ENCODE results near the gene OAS3.

OAS3 gene, protein sequence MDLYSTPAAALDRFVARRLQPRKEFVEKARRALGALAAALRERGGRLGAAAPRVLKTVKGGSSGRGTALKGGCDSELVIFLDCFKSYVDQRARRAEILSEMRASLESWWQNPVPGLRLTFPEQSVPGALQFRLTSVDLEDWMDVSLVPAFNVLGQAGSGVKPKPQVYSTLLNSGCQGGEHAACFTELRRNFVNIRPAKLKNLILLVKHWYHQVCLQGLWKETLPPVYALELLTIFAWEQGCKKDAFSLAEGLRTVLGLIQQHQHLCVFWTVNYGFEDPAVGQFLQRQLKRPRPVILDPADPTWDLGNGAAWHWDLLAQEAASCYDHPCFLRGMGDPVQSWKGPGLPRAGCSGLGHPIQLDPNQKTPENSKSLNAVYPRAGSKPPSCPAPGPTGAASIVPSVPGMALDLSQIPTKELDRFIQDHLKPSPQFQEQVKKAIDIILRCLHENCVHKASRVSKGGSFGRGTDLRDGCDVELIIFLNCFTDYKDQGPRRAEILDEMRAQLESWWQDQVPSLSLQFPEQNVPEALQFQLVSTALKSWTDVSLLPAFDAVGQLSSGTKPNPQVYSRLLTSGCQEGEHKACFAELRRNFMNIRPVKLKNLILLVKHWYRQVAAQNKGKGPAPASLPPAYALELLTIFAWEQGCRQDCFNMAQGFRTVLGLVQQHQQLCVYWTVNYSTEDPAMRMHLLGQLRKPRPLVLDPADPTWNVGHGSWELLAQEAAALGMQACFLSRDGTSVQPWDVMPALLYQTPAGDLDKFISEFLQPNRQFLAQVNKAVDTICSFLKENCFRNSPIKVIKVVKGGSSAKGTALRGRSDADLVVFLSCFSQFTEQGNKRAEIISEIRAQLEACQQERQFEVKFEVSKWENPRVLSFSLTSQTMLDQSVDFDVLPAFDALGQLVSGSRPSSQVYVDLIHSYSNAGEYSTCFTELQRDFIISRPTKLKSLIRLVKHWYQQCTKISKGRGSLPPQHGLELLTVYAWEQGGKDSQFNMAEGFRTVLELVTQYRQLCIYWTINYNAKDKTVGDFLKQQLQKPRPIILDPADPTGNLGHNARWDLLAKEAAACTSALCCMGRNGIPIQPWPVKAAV

DNA sequence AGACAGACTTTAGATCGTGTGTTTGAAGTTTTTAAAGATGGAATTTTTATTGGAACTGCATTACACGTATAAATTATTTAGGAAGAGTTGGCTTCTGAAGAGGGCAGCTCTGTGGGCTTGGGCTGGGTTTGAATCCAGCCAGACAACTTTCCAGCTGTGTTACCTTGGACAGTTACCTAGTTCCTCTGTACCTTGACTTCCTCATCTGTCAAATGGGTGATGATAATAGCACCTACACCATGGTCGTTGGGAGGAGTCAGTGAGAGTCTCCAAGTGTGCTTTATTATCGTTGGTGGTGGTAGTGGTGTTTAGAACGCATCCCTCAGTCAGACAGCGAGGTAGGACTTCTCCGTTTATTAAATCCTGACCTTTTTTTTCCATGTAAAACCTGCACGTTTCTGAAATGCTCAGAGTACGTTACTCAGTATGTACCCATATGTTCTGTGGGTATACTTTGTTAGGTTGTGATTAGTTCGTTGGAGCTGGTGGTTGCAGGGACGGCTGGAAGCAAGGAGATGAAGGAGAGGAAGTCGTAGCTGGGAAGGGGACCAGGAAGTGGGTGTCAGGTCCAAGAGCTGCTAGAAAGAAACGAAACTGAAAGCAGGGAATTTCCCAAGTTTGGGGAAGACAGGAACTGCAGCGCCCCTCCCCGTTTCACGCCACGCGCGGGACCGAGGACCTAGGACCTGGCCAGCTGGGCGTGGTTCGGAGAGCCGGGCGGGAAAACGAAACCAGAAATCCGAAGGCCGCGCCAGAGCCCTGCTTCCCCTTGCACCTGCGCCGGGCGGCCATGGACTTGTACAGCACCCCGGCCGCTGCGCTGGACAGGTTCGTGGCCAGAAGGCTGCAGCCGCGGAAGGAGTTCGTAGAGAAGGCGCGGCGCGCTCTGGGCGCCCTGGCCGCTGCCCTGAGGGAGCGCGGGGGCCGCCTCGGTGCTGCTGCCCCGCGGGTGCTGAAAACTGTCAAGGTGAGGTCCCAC lies at the start of gene OAS3:
OAS3 (plus strand) TSS at position 734 of the 979 bp plus-strand sequence; CDS start at position 791, 57 bp downstream.
- peaks cover 0 to 4% of the 10 kb centered on the region in 2 donors for H3K36me3 ChIP-seq (ENCODE audit: control insufficient read depth in 2 of 2, insufficient read depth in 2 of 2, low read length in 2 of 2)
- H3K27me3 ChIP-seq (ENCODE audit: control insufficient read depth in 2 of 2, insufficient read depth in 2 of 2, low read length in 2 of 2) = no peaks in the 10 kb centered on the region
- H3K9ac ChIP-seq (ENCODE audit: low read depth in 1 of 2, low read length in 2 of 2) = peak within 1 kb of the TSS; percentile 77 to 85
- H3K4me3 ChIP-seq (ENCODE audit: low read length in 2 of 2) = peak within 1 kb of the TSS; percentile 81 to 89
- H3K4me1 ChIP-seq (ENCODE audit: control insufficient read depth in 2 of 2, insufficient read depth in 2 of 2, low read length in 2 of 2) = peaks cover 13 to 16% of the 10 kb centered on the region in 2 donors
- peak within 1 kb of the TSS; percentile 68 to 79 for H3K27ac ChIP-seq (ENCODE audit: low read depth in 2 of 2, low read length in 2 of 2)
- H3K9me3 ChIP-seq (ENCODE audit: control insufficient read depth in 2 of 2, low read length in 2 of 2) = no peaks in the 10 kb centered on the region

DNA sequence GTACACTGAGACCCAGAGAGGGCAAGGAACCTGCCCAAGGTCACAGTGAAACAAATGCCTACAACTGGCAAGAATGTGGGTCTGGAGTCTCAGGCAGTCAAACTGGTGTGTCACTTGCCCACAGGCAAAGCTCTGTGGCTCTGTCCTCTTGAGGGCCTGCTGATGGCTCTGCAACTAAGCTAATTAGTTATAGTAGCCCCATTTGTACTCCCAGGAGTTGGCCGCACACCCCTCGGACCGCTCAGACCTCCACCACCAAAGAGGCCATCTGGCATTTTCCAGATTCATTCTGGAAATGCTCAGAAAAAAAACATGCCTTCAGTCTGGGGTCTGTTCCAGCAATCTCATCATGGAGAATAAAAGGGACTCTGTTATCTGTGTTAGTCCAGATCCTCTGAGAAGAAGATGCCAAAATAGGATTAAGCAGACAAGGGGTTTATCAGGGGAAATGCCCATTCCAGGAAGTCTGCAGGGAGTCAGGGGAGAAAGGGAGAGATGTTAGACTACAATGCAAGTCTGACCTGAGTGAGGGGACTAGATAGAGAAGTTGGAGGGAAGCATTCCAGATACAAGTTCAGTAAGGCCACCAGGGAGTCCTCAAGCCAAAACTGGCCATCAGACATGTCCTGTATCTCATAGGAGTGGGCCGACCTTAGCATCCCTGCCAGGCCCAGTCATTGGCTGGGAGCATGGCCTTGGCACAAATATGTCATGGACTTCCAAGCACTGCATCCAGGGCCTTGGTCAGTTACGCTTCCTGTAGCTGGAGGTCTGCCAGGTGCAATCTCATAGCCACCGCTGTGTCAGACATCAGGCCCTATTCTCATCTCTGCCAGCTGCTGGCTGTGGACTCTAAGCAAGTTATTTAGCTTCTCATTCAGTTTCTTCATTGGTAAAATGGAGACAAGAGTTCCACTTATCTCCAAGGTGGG lies 46.9 kb upstream of the OAS3 start:
- no peak overlapping the region for H3K4me3 ChIP-seq (ENCODE audit: low read length in 2 of 2)
- no peaks in the 10 kb centered on the region for H3K27me3 ChIP-seq (ENCODE audit: control insufficient read depth in 2 of 2, insufficient read depth in 2 of 2, low read length in 2 of 2)
- H3K27ac ChIP-seq (ENCODE audit: low read depth in 2 of 2, low read length in 2 of 2) = no peak overlapping the region
- no peaks in the 10 kb centered on the region for H3K9me3 ChIP-seq (ENCODE audit: control insufficient read depth in 2 of 2, low read length in 2 of 2)
- no peaks in the 10 kb centered on the region for H3K4me1 ChIP-seq (ENCODE audit: control insufficient read depth in 2 of 2, insufficient read depth in 2 of 2, low read length in 2 of 2)
- H3K36me3 ChIP-seq (ENCODE audit: control insufficient read depth in 2 of 2, insufficient read depth in 2 of 2, low read length in 2 of 2) = no peaks in the 10 kb centered on the region
- no peak overlapping the region for H3K9ac ChIP-seq (ENCODE audit: low read depth in 1 of 2, low read length in 2 of 2)

DNA sequence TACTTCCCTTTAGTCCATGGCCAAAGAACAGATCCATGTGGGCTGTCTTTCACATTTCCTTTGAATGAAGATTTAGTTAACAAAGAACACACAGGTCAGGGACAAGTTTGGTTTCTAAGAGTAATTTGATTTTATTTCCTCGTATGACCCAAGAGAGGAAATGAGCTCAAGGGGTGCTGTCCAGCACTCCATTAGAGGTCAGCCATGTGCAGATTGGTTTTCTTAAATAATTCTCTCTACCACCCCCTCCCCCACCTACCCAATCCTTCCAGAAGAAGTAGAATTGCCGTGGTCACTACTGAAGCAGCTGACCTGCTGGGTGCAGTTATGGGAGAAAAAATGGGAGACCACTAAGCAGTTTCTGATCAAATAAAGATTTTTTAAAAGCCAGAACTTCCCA lies 45.4 kb upstream of the OAS3 start:
- no peak overlapping the region for H3K27ac ChIP-seq (ENCODE audit: low read depth in 2 of 2, low read length in 2 of 2)
- no peaks in the 10 kb centered on the region for H3K4me1 ChIP-seq (ENCODE audit: control insufficient read depth in 2 of 2, insufficient read depth in 2 of 2, low read length in 2 of 2)
- H3K36me3 ChIP-seq (ENCODE audit: control insufficient read depth in 2 of 2, insufficient read depth in 2 of 2, low read length in 2 of 2) = no peaks in the 10 kb centered on the region
- no peaks in the 10 kb centered on the region for H3K9me3 ChIP-seq (ENCODE audit: control insufficient read depth in 2 of 2, low read length in 2 of 2)
- no peak overlapping the region for H3K9ac ChIP-seq (ENCODE audit: low read depth in 1 of 2, low read length in 2 of 2)
- H3K27me3 ChIP-seq (ENCODE audit: control insufficient read depth in 2 of 2, insufficient read depth in 2 of 2, low read length in 2 of 2) = no peaks in the 10 kb centered on the region
- H3K4me3 ChIP-seq (ENCODE audit: low read length in 2 of 2) = no peak overlapping the region

DNA sequence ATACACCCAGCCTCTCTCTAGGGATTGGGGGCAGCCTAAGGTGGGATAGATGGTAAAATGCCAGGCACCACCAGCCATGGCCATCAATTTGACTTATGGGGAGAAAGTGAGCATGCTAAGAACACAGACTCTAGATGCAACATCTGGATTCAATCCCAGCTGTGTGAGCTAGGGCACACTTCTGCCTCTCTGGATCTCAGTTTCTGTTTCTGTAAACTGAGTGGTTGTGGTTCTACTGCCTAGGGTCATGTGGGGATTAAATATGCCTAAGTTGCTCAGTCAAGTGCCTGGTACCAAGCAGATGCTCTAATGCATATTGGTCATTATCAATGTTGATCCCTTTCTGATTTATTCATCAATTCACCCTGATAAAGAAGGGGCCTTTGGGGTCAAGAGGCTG lies 44.1 kb upstream of the OAS3 start:
- no peak overlapping the region for H3K27ac ChIP-seq (ENCODE audit: low read depth in 2 of 2, low read length in 2 of 2)
- no peaks in the 10 kb centered on the region for H3K9me3 ChIP-seq (ENCODE audit: control insufficient read depth in 2 of 2, low read length in 2 of 2)
- no peaks in the 10 kb centered on the region for H3K27me3 ChIP-seq (ENCODE audit: control insufficient read depth in 2 of 2, insufficient read depth in 2 of 2, low read length in 2 of 2)
- H3K9ac ChIP-seq (ENCODE audit: low read depth in 1 of 2, low read length in 2 of 2) = no peak overlapping the region
- no peaks in the 10 kb centered on the region for H3K4me1 ChIP-seq (ENCODE audit: control insufficient read depth in 2 of 2, insufficient read depth in 2 of 2, low read length in 2 of 2)
- H3K36me3 ChIP-seq (ENCODE audit: control insufficient read depth in 2 of 2, insufficient read depth in 2 of 2, low read length in 2 of 2) = no peaks in the 10 kb centered on the region
- H3K4me3 ChIP-seq (ENCODE audit: low read length in 2 of 2) = no peak overlapping the region

DNA sequence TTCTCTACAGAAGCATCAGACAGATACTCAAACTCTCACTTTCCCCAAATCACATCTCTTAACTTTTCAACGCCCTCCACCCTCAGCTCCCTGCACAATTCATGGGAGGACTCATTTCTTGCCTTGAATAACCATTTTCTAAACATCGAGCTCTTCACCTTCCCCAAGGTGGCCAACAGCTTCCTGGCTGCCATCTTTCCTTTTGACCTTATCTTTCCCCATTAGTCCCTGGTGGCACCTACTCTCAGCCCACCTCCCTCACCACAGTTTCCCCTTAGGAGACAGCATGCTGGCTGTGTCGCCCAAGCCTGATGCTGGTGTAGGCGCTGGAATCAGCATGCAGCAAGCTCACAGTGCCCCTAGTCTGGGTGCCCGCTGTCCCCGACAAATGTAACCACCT lies 39.9 kb upstream of the OAS3 start:
- Histone ChIP-seq H3K4me1 (ENCODE audit: control insufficient read depth in 2 of 2, insufficient read depth in 2 of 2, low read length in 2 of 2) (peaks cover 13 to 14% of the 10 kb centered on the region in 2 donors), H3K27ac (ENCODE audit: low read depth in 2 of 2, low read length in 2 of 2) (no peak overlapping the region), H3K27me3 (ENCODE audit: control insufficient read depth in 2 of 2, insufficient read depth in 2 of 2, low read length in 2 of 2) (no peaks in the 10 kb centered on the region), H3K9ac (ENCODE audit: low read depth in 1 of 2, low read length in 2 of 2) (no peak overlapping the region), H3K36me3 (ENCODE audit: control insufficient read depth in 2 of 2, insufficient read depth in 2 of 2, low read length in 2 of 2) (no peaks in the 10 kb centered on the region), H3K4me3 (ENCODE audit: low read length in 2 of 2) (no peak overlapping the region), H3K9me3 (ENCODE audit: control insufficient read depth in 2 of 2, low read length in 2 of 2) (no peaks in the 10 kb centered on the region)

DNA sequence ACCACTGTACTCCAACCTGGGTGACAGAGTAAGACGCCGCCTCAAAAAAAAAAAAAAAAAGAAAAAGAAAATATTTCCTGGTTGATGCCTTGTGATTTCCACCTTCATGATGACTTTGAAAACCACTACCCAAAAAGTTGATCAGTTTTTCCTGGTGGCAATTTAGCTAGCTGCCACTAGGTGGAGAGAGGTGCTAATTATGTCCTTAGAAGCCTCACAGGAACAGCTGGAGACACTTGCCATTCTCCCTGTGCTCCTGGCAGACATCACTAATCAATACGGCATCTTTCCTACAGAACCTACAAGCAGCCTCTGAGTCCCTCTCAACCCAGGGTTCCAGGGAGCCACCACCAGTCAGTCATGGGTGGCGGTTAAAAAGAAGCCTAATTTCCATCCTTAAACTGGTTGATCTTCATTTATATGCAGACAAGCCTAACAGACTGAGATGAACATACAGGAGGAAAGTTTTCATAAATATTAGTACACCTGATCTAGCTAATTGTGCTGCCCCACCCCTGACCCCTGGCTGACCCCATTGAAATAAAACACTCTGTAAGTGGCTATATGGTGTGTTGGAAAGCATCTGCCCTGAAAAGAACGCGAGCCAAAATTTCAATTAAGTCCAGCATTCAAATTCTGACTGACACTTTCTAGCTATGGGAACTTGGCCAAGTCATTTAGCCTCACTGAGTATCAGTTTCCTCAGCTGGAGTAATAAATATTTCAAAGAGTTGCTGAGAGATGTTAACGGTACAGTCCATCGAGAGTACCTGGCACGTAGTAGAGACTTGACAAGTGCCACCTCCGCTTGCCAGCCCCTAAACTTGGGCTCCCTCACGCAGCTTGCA lies 37.8 kb upstream of the OAS3 start:
- Histone ChIP-seq H3K4me1 (ENCODE audit: control insufficient read depth in 2 of 2, insufficient read depth in 2 of 2, low read length in 2 of 2) (peaks cover 17 to 31% of the 10 kb centered on the region in 2 donors), H3K9me3 (ENCODE audit: control insufficient read depth in 2 of 2, low read length in 2 of 2) (no peaks in the 10 kb centered on the region), H3K9ac (ENCODE audit: low read depth in 1 of 2, low read length in 2 of 2) (no peak overlapping the region), H3K27ac (ENCODE audit: low read depth in 2 of 2, low read length in 2 of 2) (peak overlapping the region in 1 of 2 donors; percentile 23), H3K36me3 (ENCODE audit: control insufficient read depth in 2 of 2, insufficient read depth in 2 of 2, low read length in 2 of 2) (no peaks in the 10 kb centered on the region), H3K27me3 (ENCODE audit: control insufficient read depth in 2 of 2, insufficient read depth in 2 of 2, low read length in 2 of 2) (no peaks in the 10 kb centered on the region), H3K4me3 (ENCODE audit: low read length in 2 of 2) (no peak overlapping the region)

DNA sequence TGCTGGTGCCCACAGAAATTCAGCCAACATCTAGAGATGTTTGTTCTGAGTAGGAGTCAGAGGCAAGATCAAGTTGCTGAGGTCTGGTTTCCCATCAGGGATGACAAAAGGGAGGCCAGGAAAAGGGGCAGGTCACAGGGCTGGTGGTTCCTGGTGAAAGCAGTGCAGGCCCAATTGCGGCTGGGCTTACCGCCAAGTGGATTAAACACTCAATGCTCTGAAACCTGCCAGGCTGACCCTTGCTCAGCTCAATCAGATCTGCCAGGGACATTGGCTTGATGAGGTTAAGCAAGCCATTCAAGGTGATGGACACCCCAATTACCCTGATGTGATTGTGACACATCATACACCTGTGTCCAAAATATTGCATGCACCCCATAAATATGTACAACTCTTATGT lies 37.0 kb upstream of the OAS3 start:
- no peak overlapping the region for H3K9ac ChIP-seq (ENCODE audit: low read depth in 1 of 2, low read length in 2 of 2)
- peak overlapping the region in 1 of 2 donors; percentile 23 for H3K27ac ChIP-seq (ENCODE audit: low read depth in 2 of 2, low read length in 2 of 2)
- no peaks in the 10 kb centered on the region for H3K9me3 ChIP-seq (ENCODE audit: control insufficient read depth in 2 of 2, low read length in 2 of 2)
- no peak overlapping the region for H3K4me3 ChIP-seq (ENCODE audit: low read length in 2 of 2)
- H3K4me1 ChIP-seq (ENCODE audit: control insufficient read depth in 2 of 2, insufficient read depth in 2 of 2, low read length in 2 of 2) = peaks cover 21 to 38% of the 10 kb centered on the region in 2 donors
- no peaks in the 10 kb centered on the region for H3K27me3 ChIP-seq (ENCODE audit: control insufficient read depth in 2 of 2, insufficient read depth in 2 of 2, low read length in 2 of 2)
- H3K36me3 ChIP-seq (ENCODE audit: control insufficient read depth in 2 of 2, insufficient read depth in 2 of 2, low read length in 2 of 2) = no peaks in the 10 kb centered on the region

DNA sequence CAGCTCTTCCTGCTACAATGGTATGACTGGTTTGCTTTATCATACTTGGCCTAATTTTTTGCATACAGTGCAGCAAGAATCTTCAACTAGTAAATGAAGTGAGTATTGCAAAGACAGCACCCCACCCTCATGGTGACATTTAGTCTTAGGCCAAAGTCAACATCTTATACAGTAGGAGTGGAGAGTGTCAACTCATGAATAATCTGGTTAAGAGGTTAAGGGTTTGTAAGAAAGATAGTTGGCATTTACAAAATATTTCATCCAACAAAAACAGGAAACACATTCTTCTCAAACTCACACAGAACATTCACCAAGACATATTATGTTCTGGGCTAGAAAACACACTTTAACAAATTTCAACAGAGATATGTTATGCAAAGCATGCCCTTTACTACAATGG lies 33.7 kb upstream of the OAS3 start:
- peaks cover 0 to 4% of the 10 kb centered on the region in 2 donors for H3K36me3 ChIP-seq (ENCODE audit: control insufficient read depth in 2 of 2, insufficient read depth in 2 of 2, low read length in 2 of 2)
- H3K4me3 ChIP-seq (ENCODE audit: low read length in 2 of 2) = peak overlapping the region in 1 of 2 donors; percentile 3
- H3K9me3 ChIP-seq (ENCODE audit: control insufficient read depth in 2 of 2, low read length in 2 of 2) = no peaks in the 10 kb centered on the region
- peak overlapping the region; percentile 71 to 94 for H3K27ac ChIP-seq (ENCODE audit: low read depth in 2 of 2, low read length in 2 of 2)
- H3K4me1 ChIP-seq (ENCODE audit: control insufficient read depth in 2 of 2, insufficient read depth in 2 of 2, low read length in 2 of 2) = peaks cover 43 to 61% of the 10 kb centered on the region in 2 donors
- H3K9ac ChIP-seq (ENCODE audit: low read depth in 1 of 2, low read length in 2 of 2) = no peak overlapping the region
- no peaks in the 10 kb centered on the region for H3K27me3 ChIP-seq (ENCODE audit: control insufficient read depth in 2 of 2, insufficient read depth in 2 of 2, low read length in 2 of 2)
